HEK293 (cell line): ENCODE measurements around the gene FHIP1B.

Experiments
- CTCF ChIA-PET: fragments of 350-600 bp; formaldehyde crosslinking; extraction: SDS; loops from one replicate; lab custom pipeline; 2021; ENCODE audit warnings: antibody characterized with exemption; lab: Yijun Ruan, JAX
- POLR2A ChIA-PET: fragments of 300-600 bp; formaldehyde crosslinking; extraction: SDS; loops from one replicate; lab custom pipeline; 2020; ENCODE audit warnings: antibody characterized with exemption, inconsistent platforms; lab: Yijun Ruan, JAX
- H3K27ac ChIP-seq: fragments of 200-500 bp; sonication (Bioruptor generic); 2 replicates; pipeline ENCODE4 v1.5.1; 2014; ENCODE audit warnings: low read depth, low read length, control low read depth, inconsistent platforms; ENCODE audit errors: extremely low read depth
- H3K36me3 ChIP-seq, 2 experiments: fragments of 200-500 bp in 1 of 2; sonication (Bioruptor generic) in 1 of 2; 1 replicate in 1 of 2; 2 replicates in 1 of 2; pipeline ENCODE4 v1.5.1; 2014 to 2017; ENCODE audit warnings: inconsistent platforms in 2 of 2, low read length in 2 of 2; ENCODE audit not compliant: control insufficient read depth in 2 of 2, insufficient read depth in 1 of 2
- H3K4me1 ChIP-seq: fragments of 200-500 bp; sonication (Bioruptor generic); 2 replicates; pipeline ENCODE4 v1.5.1; 2014; ENCODE audit warnings: mild to moderate bottlenecking, low read length, inconsistent platforms; ENCODE audit not compliant: control insufficient read depth, insufficient read depth
- H3K4me3 ChIP-seq: 2 replicates; pipeline ENCODE4 v1.5.1; 2011; ENCODE audit warnings: low read depth, mild to moderate bottlenecking, control low read depth, low read length, moderate library complexity
- H3K9me3 ChIP-seq: fragments of 200-500 bp; sonication (Bioruptor generic); 2 replicates; pipeline ENCODE4 v1.5.1; 2014; ENCODE audit warnings: low read depth, low read length, inconsistent platforms; ENCODE audit not compliant: control insufficient read depth, insufficient read depth
- HOXA7 ChIP-seq: sonication (generic); formaldehyde crosslinking; IDR thresholded peaks from 2 replicates; pipeline ENCODE4 v1.8.1; 2022; ENCODE audit warnings: missing genetic modification reagents, borderline replicate concordance
- KLF1 ChIP-seq: fragments of 450-650 bp; formaldehyde crosslinking; IDR thresholded peaks from 2 replicates; pipeline ENCODE4 v1.5.1; 2016; ENCODE audit warnings: missing biosample characterization, missing genetic modification characterization
- MZF1 ChIP-seq: fragments of 450-650 bp; formaldehyde crosslinking; IDR thresholded peaks from 2 replicates; pipeline ENCODE4 v1.5.1; 2017; ENCODE audit warnings: missing biosample characterization, missing genetic modification characterization, borderline replicate concordance
- REPIN1 ChIP-seq: fragments of 450-650 bp; formaldehyde crosslinking; IDR thresholded peaks from 2 replicates; pipeline ENCODE4 v1.5.1; 2017; ENCODE audit warnings: missing biosample characterization, missing genetic modification characterization, low read depth
- YY1 ChIP-seq: fragments of 450-650 bp; formaldehyde crosslinking; IDR thresholded peaks from 2 replicates; pipeline ENCODE4 v1.5.1; 2018; ENCODE audit warnings: missing biosample characterization, missing genetic modification characterization
- ZBTB8A ChIP-seq: fragments of 450-650 bp; formaldehyde crosslinking; IDR thresholded peaks from 2 replicates; pipeline ENCODE4 v1.5.1; 2016; ENCODE audit warnings: missing biosample characterization, missing genetic modification characterization
- ZNF114 ChIP-seq: fragments of 450-650 bp; formaldehyde crosslinking; IDR thresholded peaks from 2 replicates; pipeline ENCODE4 v1.5.0; 2017; ENCODE audit warnings: missing biosample characterization, missing genetic modification characterization
- ZNF133 ChIP-seq: fragments of 450-650 bp; formaldehyde crosslinking; IDR thresholded peaks from 2 replicates; pipeline ENCODE4 v1.5.1; 2016; ENCODE audit warnings: missing biosample characterization, missing genetic modification characterization
- ZNF16 ChIP-seq: fragments of 450-650 bp; formaldehyde crosslinking; IDR thresholded peaks from 2 replicates; pipeline ENCODE4 v1.5.1; 2016; ENCODE audit warnings: low read depth, missing biosample characterization, missing genetic modification characterization
- ZNF239 ChIP-seq: fragments of 450-650 bp; formaldehyde crosslinking; IDR thresholded peaks from 2 replicates; pipeline ENCODE4 v1.5.1; 2016; ENCODE audit warnings: missing biosample characterization, missing genetic modification characterization
- ZNF248 ChIP-seq: fragments of 450-650 bp; formaldehyde crosslinking; IDR thresholded peaks from 2 replicates; pipeline ENCODE4 v1.5.1; 2017; ENCODE audit warnings: missing biosample characterization, missing genetic modification characterization
- ZNF266 ChIP-seq: fragments of 450-650 bp; formaldehyde crosslinking; IDR thresholded peaks from 2 replicates; pipeline ENCODE4 v1.5.1; 2016; ENCODE audit warnings: missing biosample characterization, missing genetic modification characterization, low read depth
- ZNF292 ChIP-seq: fragments of 450-650 bp; formaldehyde crosslinking; IDR thresholded peaks from 2 replicates; pipeline ENCODE4 v1.5.1; 2016; ENCODE audit warnings: low read depth, missing biosample characterization, missing genetic modification characterization, borderline replicate concordance
- ZNF302 ChIP-seq: fragments of 450-650 bp; formaldehyde crosslinking; IDR thresholded peaks from 2 replicates; pipeline ENCODE4 v1.5.1; 2016; ENCODE audit warnings: missing biosample characterization, missing genetic modification characterization, low read depth
- ZNF510 ChIP-seq: fragments of 450-650 bp; formaldehyde crosslinking; IDR thresholded peaks from 2 replicates; pipeline ENCODE4 v1.5.1; 2018; ENCODE audit warnings: mild to moderate bottlenecking, missing genetic modification characterization, missing biosample characterization; ENCODE audit not compliant: insufficient replicate concordance
- ZNF560 ChIP-seq: fragments of 450-650 bp; formaldehyde crosslinking; IDR thresholded peaks from 2 replicates; pipeline ENCODE4 v1.5.1; 2017; ENCODE audit warnings: missing biosample characterization, missing genetic modification characterization, borderline replicate concordance
- ZNF626 ChIP-seq: fragments of 450-650 bp; sonication (Bioruptor Pico); formaldehyde crosslinking; IDR thresholded peaks from 2 replicates; pipeline ENCODE4 v1.5.1; 2018; ENCODE audit warnings: missing biosample characterization, missing genetic modification characterization, inconsistent platforms
- ZNF629 ChIP-seq: fragments of 450-650 bp; formaldehyde crosslinking; IDR thresholded peaks from 2 replicates; pipeline ENCODE4 v1.5.1; 2017; ENCODE audit warnings: missing biosample characterization, missing genetic modification characterization
- ZNF701 ChIP-seq: fragments of 450-650 bp; formaldehyde crosslinking; IDR thresholded peaks from 2 replicates; pipeline ENCODE4 v1.5.1; 2016; ENCODE audit warnings: missing biosample characterization, missing genetic modification characterization
- TF ChIP-seq, protein P1 (sequence below): fragments of 450-650 bp; IDR thresholded peaks from 2 replicates; pipeline ENCODE4 v1.5.1; 2018; ENCODE audit warnings: missing biosample characterization, mild to moderate bottlenecking, missing genetic modification characterization
- TF ChIP-seq, protein P2 (sequence below): fragments of 450-650 bp; formaldehyde crosslinking; IDR thresholded peaks from 2 replicates; pipeline ENCODE4 v1.5.1; 2017; ENCODE audit warnings: missing biosample characterization, missing genetic modification characterization
- TF ChIP-seq, protein P3 (sequence below): fragments of 450-650 bp; formaldehyde crosslinking; IDR thresholded peaks from 2 replicates; pipeline ENCODE4 v1.5.1; 2016; ENCODE audit warnings: missing biosample characterization, missing genetic modification characterization
- TF ChIP-seq, protein P4 (sequence below): fragments of 450-650 bp; formaldehyde crosslinking; IDR thresholded peaks from 2 replicates; pipeline ENCODE4 v1.5.1; 2016; ENCODE audit warnings: missing biosample characterization, missing genetic modification characterization
- TF ChIP-seq, protein P5 (sequence below): fragments of 450-650 bp; formaldehyde crosslinking; IDR thresholded peaks from 2 replicates; pipeline ENCODE4 v1.5.1; 2017; ENCODE audit warnings: missing biosample characterization, missing genetic modification characterization
- TF ChIP-seq, protein P6 (sequence below): fragments of 450-650 bp; formaldehyde crosslinking; IDR thresholded peaks from 2 replicates; pipeline ENCODE4 v1.5.1; 2016; ENCODE audit warnings: missing biosample characterization, missing genetic modification characterization, borderline replicate concordance

FHIP1B gene

DNA sequence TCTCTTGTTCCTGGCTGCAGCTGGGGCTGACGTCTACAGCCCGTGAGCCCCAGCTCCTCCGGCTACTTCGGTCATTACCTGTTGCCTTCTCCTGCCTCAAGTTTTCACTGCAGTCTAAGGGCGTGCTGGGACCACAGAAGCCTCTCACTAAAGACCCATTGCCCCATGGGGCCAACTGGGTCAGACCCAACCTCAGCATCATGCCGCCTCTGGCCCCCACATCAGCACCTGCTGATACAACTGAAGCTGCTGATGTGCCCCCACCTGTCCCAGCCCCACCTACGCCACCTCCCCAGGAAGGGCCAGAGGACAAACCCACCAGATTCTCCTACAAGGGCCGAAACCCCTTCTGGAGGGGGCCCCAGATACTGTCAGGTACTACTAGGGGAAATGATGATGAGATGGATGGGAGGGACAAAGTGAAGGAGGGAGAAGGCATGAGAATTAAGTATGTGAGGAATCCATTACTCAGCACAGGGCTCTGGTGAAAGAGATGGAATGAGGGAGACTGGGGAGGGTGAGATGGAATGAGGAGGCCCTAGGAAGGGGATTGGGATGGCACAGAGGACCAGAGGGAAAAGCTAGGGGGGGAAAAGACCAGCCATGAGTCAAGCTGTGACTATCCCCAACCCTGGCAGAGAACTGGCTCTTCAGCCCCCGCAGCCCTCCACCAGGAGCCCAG is 24.0 kb downstream of the FHIP1B start:
- H3K9me3 ChIP-seq: no peaks in the 10 kb centered on the region
- H3K27ac ChIP-seq: no peak overlapping the region
- peaks cover 0 to 91% of the 10 kb centered on the region in 2 experiments; a peak in 1 of 3 replicates for H3K36me3 ChIP-seq
- POLR2A ChIA-PET: no interaction called here
- no peaks in the 10 kb centered on the region for H3K4me1 ChIP-seq
- H3K4me3 ChIP-seq: no peak overlapping the region
- CTCF ChIA-PET: no interaction called here
- TF ChIP-seq ZNF292 (tag by site-specific recombination): no peak
- TF ChIP-seq ZBTB8A: no peak
- TF ChIP-seq, protein P1, sequence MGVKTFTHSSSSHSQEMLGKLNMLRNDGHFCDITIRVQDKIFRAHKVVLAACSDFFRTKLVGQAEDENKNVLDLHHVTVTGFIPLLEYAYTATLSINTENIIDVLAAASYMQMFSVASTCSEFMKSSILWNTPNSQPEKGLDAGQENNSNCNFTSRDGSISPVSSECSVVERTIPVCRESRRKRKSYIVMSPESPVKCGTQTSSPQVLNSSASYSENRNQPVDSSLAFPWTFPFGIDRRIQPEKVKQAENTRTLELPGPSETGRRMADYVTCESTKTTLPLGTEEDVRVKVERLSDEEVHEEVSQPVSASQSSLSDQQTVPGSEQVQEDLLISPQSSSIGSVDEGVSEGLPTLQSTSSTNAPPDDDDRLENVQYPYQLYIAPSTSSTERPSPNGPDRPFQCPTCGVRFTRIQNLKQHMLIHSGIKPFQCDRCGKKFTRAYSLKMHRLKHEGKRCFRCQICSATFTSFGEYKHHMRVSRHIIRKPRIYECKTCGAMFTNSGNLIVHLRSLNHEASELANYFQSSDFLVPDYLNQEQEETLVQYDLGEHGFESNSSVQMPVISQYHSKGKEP (tag by site-specific recombination): no peak
- TF ChIP-seq ZNF266: no peak
- no peak for TF ChIP-seq ZNF16 (tag by site-specific recombination)
- TF ChIP-seq MZF1 (tag by site-specific recombination): no peak
- TF ChIP-seq, protein P2, sequence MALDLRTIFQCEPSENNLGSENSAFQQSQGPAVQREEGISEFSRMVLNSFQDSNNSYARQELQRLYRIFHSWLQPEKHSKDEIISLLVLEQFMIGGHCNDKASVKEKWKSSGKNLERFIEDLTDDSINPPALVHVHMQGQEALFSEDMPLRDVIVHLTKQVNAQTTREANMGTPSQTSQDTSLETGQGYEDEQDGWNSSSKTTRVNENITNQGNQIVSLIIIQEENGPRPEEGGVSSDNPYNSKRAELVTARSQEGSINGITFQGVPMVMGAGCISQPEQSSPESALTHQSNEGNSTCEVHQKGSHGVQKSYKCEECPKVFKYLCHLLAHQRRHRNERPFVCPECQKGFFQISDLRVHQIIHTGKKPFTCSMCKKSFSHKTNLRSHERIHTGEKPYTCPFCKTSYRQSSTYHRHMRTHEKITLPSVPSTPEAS (tag by site-specific recombination): no peak
- TF ChIP-seq, protein P3, sequence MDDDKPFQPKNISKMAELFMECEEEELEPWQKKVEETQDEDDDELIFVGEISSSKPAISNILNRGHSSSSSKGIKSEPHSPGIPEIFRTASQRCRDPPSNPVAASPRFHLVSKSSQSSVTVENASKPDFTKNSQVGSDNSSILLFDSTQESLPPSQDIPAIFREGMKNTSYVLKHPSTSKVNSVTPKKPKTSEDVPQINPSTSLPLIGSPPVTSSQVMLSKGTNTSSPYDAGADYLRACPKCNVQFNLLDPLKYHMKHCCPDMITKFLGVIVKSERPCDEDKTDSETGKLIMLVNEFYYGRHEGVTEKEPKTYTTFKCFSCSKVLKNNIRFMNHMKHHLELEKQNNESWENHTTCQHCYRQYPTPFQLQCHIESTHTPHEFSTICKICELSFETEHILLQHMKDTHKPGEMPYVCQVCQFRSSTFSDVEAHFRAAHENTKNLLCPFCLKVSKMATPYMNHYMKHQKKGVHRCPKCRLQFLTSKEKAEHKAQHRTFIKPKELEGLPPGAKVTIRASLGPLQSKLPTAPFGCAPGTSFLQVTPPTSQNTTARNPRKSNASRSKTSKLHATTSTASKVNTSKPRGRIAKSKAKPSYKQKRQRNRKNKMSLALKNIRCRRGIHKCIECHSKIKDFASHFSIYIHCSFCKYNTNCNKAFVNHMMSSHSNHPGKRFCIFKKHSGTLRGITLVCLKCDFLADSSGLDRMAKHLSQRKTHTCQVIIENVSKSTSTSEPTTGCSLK: no peak
- no peak for TF ChIP-seq ZNF560 (tag by site-specific recombination)
- TF ChIP-seq, protein P4, sequence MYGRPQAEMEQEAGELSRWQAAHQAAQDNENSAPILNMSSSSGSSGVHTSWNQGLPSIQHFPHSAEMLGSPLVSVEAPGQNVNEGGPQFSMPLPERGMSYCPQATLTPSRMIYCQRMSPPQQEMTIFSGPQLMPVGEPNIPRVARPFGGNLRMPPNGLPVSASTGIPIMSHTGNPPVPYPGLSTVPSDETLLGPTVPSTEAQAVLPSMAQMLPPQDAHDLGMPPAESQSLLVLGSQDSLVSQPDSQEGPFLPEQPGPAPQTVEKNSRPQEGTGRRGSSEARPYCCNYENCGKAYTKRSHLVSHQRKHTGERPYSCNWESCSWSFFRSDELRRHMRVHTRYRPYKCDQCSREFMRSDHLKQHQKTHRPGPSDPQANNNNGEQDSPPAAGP (tag by site-specific recombination): no peak
- TF ChIP-seq REPIN1 (tag by site-specific recombination): no peak
- TF ChIP-seq ZNF133: no peak
- TF ChIP-seq YY1 (tag by site-specific recombination): no peak
- no peak for TF ChIP-seq KLF1
- TF ChIP-seq ZNF248 (tag by site-specific recombination): no peak
- TF ChIP-seq ZNF629 (tag by site-specific recombination): no peak
- no peak for TF ChIP-seq ZNF302 (tag by site-specific recombination)
- TF ChIP-seq ZNF626 (tag by site-specific recombination): no peak
- TF ChIP-seq ZNF239: no peak
- TF ChIP-seq ZNF701 (tag by site-specific recombination): no peak

DNA sequence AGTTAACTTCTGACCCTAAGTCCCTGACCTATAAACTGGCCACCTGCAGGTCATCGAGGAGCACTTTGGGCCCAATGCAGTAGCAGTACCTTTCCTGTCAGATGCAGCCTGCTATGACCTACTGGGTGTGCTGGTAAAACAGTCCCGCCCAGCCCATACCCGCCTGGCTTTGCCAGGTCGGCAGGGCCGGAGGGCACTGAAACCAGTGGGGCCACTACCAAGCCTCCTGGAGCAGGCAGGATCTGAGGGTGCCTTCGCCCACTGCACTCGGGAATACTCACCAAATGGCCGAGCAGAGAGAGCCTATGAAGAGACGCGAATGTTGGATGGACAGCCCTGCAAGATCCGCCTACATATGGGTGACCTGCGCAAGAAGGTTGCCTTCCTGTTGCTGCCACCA is 24.6 kb downstream of the FHIP1B start:
- H3K36me3 ChIP-seq: peaks cover 0 to 91% of the 10 kb centered on the region in 2 experiments; a peak in 1 of 3 replicates
- no peak overlapping the region for H3K27ac ChIP-seq
- no peak overlapping the region for H3K4me3 ChIP-seq
- POLR2A ChIA-PET: no interaction called here
- no peaks in the 10 kb centered on the region for H3K9me3 ChIP-seq
- CTCF ChIA-PET: no interaction called here
- H3K4me1 ChIP-seq: no peaks in the 10 kb centered on the region
- TF ChIP-seq ZNF114 (tag by site-specific recombination) (no peak), HOXA7 (no peak), ZNF510 (tag by site-specific recombination) (no peak)
- TF ChIP-seq, protein P5, sequence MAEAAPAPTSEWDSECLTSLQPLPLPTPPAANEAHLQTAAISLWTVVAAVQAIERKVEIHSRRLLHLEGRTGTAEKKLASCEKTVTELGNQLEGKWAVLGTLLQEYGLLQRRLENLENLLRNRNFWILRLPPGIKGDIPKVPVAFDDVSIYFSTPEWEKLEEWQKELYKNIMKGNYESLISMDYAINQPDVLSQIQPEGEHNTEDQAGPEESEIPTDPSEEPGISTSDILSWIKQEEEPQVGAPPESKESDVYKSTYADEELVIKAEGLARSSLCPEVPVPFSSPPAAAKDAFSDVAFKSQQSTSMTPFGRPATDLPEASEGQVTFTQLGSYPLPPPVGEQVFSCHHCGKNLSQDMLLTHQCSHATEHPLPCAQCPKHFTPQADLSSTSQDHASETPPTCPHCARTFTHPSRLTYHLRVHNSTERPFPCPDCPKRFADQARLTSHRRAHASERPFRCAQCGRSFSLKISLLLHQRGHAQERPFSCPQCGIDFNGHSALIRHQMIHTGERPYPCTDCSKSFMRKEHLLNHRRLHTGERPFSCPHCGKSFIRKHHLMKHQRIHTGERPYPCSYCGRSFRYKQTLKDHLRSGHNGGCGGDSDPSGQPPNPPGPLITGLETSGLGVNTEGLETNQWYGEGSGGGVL: no peak
- TF ChIP-seq, protein P6, sequence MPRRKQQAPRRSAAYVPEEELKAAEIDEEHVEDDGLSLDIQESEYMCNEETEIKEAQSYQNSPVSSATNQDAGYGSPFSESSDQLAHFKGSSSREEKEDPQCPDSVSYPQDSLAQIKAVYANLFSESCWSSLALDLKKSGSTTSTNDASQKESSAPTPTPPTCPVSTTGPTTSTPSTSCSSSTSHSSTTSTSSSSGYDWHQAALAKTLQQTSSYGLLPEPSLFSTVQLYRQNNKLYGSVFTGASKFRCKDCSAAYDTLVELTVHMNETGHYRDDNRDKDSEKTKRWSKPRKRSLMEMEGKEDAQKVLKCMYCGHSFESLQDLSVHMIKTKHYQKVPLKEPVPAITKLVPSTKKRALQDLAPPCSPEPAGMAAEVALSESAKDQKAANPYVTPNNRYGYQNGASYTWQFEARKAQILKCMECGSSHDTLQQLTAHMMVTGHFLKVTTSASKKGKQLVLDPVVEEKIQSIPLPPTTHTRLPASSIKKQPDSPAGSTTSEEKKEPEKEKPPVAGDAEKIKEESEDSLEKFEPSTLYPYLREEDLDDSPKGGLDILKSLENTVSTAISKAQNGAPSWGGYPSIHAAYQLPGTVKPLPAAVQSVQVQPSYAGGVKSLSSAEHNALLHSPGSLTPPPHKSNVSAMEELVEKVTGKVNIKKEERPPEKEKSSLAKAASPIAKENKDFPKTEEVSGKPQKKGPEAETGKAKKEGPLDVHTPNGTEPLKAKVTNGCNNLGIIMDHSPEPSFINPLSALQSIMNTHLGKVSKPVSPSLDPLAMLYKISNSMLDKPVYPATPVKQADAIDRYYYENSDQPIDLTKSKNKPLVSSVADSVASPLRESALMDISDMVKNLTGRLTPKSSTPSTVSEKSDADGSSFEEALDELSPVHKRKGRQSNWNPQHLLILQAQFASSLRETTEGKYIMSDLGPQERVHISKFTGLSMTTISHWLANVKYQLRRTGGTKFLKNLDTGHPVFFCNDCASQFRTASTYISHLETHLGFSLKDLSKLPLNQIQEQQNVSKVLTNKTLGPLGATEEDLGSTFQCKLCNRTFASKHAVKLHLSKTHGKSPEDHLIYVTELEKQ (tag by site-specific recombination): no peak
